AG08396 (cell line): ENCODE measurements around the gene ELANE.
A peak's percentile ranks its signal among the peaks of the same experiment; 100 is the strongest.
"Not testable (repeated sequence)": the region's sequence is repeated elsewhere in the genome, so short reads cannot be mapped to it uniquely, and the experiment has no call there.

Source experiments
- DNase-seq: peaks from one replicate; pipeline ENCODE4 v3.0.0; 2012; ENCODE audit warnings: low spot score, mixed read lengths

The ELANE gene

GRCh38 chr19:842802-843179 lies 9.3 kb upstream of the ELANE start:
- not testable (repeated sequence) for DNase-seq

GRCh38 chr19:843180-843835 lies 8.8 kb upstream of the ELANE start:
- DNase-seq, result no peak

- no peak for DNase-seq
Observed at GRCh38 chr19:843836-844545, 8.1 kb upstream of the ELANE start.

GRCh38 chr19:844546-844971 lies 7.5 kb upstream of the ELANE start:
- DNase-seq, result no peak

- DNase-seq, result no peak
Observed at GRCh38 chr19:845707-846521, 6.2 kb upstream of the ELANE start.

- DNase-seq, result no peak
Observed at GRCh38 chr19:848386-848921, 3.6 kb upstream of the ELANE start.

- not testable (repeated sequence) for DNase-seq
Observed at GRCh38 chr19:849195-849594, 2.9 kb upstream of the ELANE start.

GRCh38 chr19:850221-850978 lies 1.7 kb upstream of the ELANE start:
- peak; percentile 94 for DNase-seq

GRCh38 chr19:850979-851335 lies 1.1 kb upstream of the ELANE start:
- DNase-seq, result no peak

GRCh38 chr19:853014-853585 lies 997 bp downstream of the ELANE start:
- no peak for DNase-seq

GRCh38 chr19:853614-854220 lies 1.6 kb downstream of the ELANE start:
- not testable (repeated sequence) for DNase-seq

GRCh38 chr19:854549-854948 lies 2.4 kb downstream of the ELANE start:
- DNase-seq, result no peak

- DNase-seq, result no peak
Observed at GRCh38 chr19:855142-855541, 3.0 kb downstream of the ELANE start.

- no peak for DNase-seq
Observed at GRCh38 chr19:855566-856120, 3.5 kb downstream of the ELANE start.

GRCh38 chr19:858284-858683 lies 6.2 kb downstream of the ELANE start:
- DNase-seq, result no peak

- DNase-seq, result no peak
Observed at GRCh38 chr19:858868-859843, 7.1 kb downstream of the ELANE start, which contains the start of gene CFD. CFD (plus strand) TSS chr19:859664; CDS start chr19:859690, 26 bp downstream.

GRCh38 chr19:861141-861755 lies 9.1 kb downstream of the ELANE start:
- no peak for DNase-seq

GRCh38 chr19:861756-862580 lies 9.9 kb downstream of the ELANE start:
- peak; percentile 78 for DNase-seq
